Adrenal gland (tissue), 12 donors: Measurements from ENCODE around the gene KCNK10. TPM values are rescaled to one million over a fixed set of nuclear protein-coding genes. Genes with fewer than 3 reads are reported as not detected.

ENCODE experiments used
- DNase-seq, 7 donors: peaks; one replicate each; pipeline ENCODE4 v3.0.0-alpha.2; 2019 to 2020
- H3K27ac ChIP-seq, 5 donors: fragments of 200-600 bp; sonication (generic) in 4 of 5; 1 replicate in 3 of 5; 2 replicates in 2 of 5; pipeline versions ENCODE4 v1.5.1 to v1.8.0; 2016 to 2020; ENCODE audit warnings: mild to moderate bottlenecking in 1 of 5
- H3K27me3 ChIP-seq: fragments of 200-600 bp; 2 replicates; pipeline ENCODE4 v1.8.0; 2021
- H3K36me3 ChIP-seq, 2 donors: fragments of 200-600 bp; replicated peaks in 1 of 2; 1 replicate in 1 of 2; 2 replicates in 1 of 2; pipeline versions ENCODE4 v1.5.1 to v1.8.0; 2018 to 2022
- H3K4me1 ChIP-seq, 2 donors: fragments of 200-600 bp; replicated peaks in 1 of 2; 1 replicate in 1 of 2; 2 replicates in 1 of 2; pipeline versions ENCODE4 v1.5.1 to v1.8.0; 2018 to 2021
- H3K4me3 ChIP-seq, 4 donors: fragments of 200-600 bp; sonication (generic) in 3 of 4; one replicate each; pipeline ENCODE4 v1.5.1; 2016 to 2018
- H3K9me3 ChIP-seq, 3 donors: fragments of 200-600 bp; sonication (generic) in 1 of 3; replicated peaks in 1 of 3; 1 replicate in 2 of 3; 2 replicates in 1 of 3; pipeline versions ENCODE4 v1.5.1 to v1.8.0; 2016 to 2021
- POLR2A ChIP-seq, 2 donors: fragments of 450-650 bp; IDR thresholded peaks; one replicate each; pipeline ENCODE4 v1.6.1; 2017; ENCODE audit warnings: antibody characterized with exemption in 2 of 2, mild to moderate bottlenecking in 2 of 2, moderate library complexity in 1 of 2
- WGBS, 4 donors: extraction: QIAGEN DNeasy Blood & Tissue Kit in 2 of 4; methylation state at CpG; one replicate each; pipeline versions ENCODE4 v1.1.5 to v1.1.7; 2013 to 2017; 5-methylcytosine and 5-hydroxymethylcytosine counted together
- intact Hi-C, 2 donors: fragments of 100-400 bp; cut with DNase I; formaldehyde crosslinking; loops; one replicate each; pipeline versions ENCODE4 v1.14.1 to v1.15.0; 2022 to 2023
- polyA plus RNA-seq, 3 donors: library from polyadenylated mRNA; stranded (reverse); fragments of 200-250 nt in 2 of 3; fragments of 350-450 nt in 1 of 3; fragmentation: Illumina TruSeq in 1 of 3; extraction: RNeasy Lipid Tissue Mini Kit (QIAGEN cat#74804) in 1 of 3; gene quantifications; one replicate each; pipeline ENCODE4 v1.2.3, GENCODE V29; 2013 to 2014
- total RNA-seq, 9 donors: library from RNA; depleted of rRNA in 4 of 9; stranded (reverse); fragments of >200 nt in 4 of 9; fragments of 120-200 nt in 1 of 9; fragmentation: NEBNext Ultra II Directional in 1 of 9; extraction: Animal tissue kit (Norgen Biotek cat#: 25700) in 1 of 9; gene quantifications; one replicate each; pipeline versions ENCODE4 v1.1.0 to v1.2.4, GENCODE V29; 2013 to 2023
- TF ChIP-seq, protein P1 (sequence below), 6 experiments: fragments of 450-650 bp in 4 of 6; fragments of 200-600 bp in 2 of 6; sonication (generic) in 1 of 6; IDR thresholded peaks; 1 replicate in 5 of 6; 2 replicates in 1 of 6; pipeline versions ENCODE4 v1.5.1 to v1.8.0; 2016 to 2021; ENCODE audit warnings: antibody characterized with exemption in 6 of 6, mild to moderate bottlenecking in 2 of 6, moderate library complexity in 1 of 6
- donor health status: healthy with polysubstance abuse.
- donor health status: Bipolar disorder and iron deficiency.
- donor health status: DM: yes; HTN: yes; CAD: no.
- donor health status: DM: no; HTN: no; CAD: no.
- donor health status: DM: no; HTN: no; CAD: no.
- donor health status: DM: yes; HTN: yes; CAD: no.

KCNK10 gene
- total and polyA plus RNA-seq, 12 donors = 0.03 to 1.1 (median 0.60) TPM; not detected in 7

GRCh38 chr14:88208858-88209257, 114.2 kb downstream of the KCNK10 start:
- WGBS, 4 donors = 37 to 50% (median 41%) methylated on average over 5 of the region's 5 CpGs
- no peak for DNase-seq
- Histone ChIP-seq H3K36me3 (no peaks in the 10 kb centered on the region), H3K4me1 (no peaks in the 10 kb centered on the region), H3K9me3 (no peaks in the 10 kb centered on the region), H3K27ac (no peak overlapping the region), H3K4me3 (no peak overlapping the region), H3K27me3 (peaks cover 6% of the 10 kb centered on the region)
- TF ChIP-seq, protein P1, sequence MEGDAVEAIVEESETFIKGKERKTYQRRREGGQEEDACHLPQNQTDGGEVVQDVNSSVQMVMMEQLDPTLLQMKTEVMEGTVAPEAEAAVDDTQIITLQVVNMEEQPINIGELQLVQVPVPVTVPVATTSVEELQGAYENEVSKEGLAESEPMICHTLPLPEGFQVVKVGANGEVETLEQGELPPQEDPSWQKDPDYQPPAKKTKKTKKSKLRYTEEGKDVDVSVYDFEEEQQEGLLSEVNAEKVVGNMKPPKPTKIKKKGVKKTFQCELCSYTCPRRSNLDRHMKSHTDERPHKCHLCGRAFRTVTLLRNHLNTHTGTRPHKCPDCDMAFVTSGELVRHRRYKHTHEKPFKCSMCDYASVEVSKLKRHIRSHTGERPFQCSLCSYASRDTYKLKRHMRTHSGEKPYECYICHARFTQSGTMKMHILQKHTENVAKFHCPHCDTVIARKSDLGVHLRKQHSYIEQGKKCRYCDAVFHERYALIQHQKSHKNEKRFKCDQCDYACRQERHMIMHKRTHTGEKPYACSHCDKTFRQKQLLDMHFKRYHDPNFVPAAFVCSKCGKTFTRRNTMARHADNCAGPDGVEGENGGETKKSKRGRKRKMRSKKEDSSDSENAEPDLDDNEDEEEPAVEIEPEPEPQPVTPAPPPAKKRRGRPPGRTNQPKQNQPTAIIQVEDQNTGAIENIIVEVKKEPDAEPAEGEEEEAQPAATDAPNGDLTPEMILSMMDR (IDR thresholded peaks at IDR 0.05) = no peak
- TF ChIP-seq POLR2A (IDR thresholded peaks at IDR 0.05) = no peak
- intact Hi-C loops = no loop called here

DNA sequence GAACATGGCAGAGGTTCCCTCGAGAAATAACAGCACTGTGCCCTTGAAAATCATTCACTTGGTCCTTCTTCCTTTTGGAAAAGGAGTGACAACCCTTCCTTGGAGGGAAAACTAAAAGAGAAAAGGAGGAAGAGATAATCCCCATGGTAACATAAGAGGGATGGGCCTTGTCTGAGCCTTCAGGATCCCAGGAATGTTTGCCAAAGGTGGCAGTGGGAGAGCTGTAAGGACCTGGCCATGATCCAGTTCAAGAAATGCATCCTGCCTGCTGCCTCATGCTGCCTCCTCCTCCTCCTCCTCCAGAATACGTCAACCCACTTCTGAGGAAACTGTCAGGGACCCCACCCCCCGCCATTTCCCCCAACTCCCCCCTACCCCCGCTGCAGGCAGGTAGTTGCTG, 118.8 kb downstream of the KCNK10 start:
- Histone ChIP-seq H3K4me1 (no peaks in the 10 kb centered on the region), H3K36me3 (no peaks in the 10 kb centered on the region), H3K27me3 (peaks cover 1% of the 10 kb centered on the region), H3K27ac (no peak overlapping the region), H3K4me3 (no peak overlapping the region), H3K9me3 (no peaks in the 10 kb centered on the region)
- WGBS, 4 donors = 56 to 85% (median 70%) methylated on average over 4 of the region's 4 CpGs
- TF ChIP-seq, protein P1 (IDR thresholded peaks at IDR 0.05) = no peak
- TF ChIP-seq POLR2A (IDR thresholded peaks at IDR 0.05) = no peak
- intact Hi-C loops = no loop called here
- DNase-seq = no peak

DNA sequence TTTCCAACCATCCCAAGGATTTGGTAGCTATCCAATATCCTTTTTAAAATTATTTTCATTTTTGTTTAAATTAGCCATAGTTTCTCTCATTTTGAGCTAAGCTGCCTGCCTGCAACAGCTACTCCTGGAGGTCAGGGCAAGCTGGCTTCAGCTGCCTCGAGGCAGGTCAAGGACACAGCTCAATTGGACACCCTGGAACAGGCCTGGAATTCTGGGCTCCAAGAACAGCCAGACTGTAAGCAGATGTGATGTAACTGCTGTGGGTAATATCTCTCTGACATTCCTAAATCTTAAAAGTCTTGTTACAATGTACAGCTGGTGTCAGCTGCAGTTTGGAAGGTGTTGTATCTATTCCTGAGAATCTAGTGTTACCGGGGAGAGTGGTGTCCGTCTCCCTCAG, 119.8 kb downstream of the KCNK10 start:
- no peak for TF ChIP-seq POLR2A (IDR thresholded peaks at IDR 0.05)
- TF ChIP-seq, protein P1 (IDR thresholded peaks at IDR 0.05) = no peak
- Histone ChIP-seq H3K27ac (no peak overlapping the region), H3K27me3 (peaks cover under 1% of the 10 kb centered on the region), H3K4me3 (no peak overlapping the region), H3K9me3 (no peaks in the 10 kb centered on the region), H3K4me1 (no peaks in the 10 kb centered on the region), H3K36me3 (no peaks in the 10 kb centered on the region)
- intact Hi-C loops = no loop called here
- DNase-seq = peak in 4 of 7 donors; percentile 17 to 64 (median 26)
- WGBS, 4 donors = 50 to 60% (median 54%) methylated on average over 3 of the region's 3 CpGs

GRCh38 chr14:88202286-88202685, 120.8 kb downstream of the KCNK10 start:
- Histone ChIP-seq H3K36me3 (no peaks in the 10 kb centered on the region), H3K27me3 (peaks cover 3% of the 10 kb centered on the region), H3K4me3 (no peak overlapping the region), H3K4me1 (no peaks in the 10 kb centered on the region), H3K27ac (no peak overlapping the region), H3K9me3 (no peaks in the 10 kb centered on the region)
- no peak for DNase-seq
- 89 to 94% (median 91%) methylated on average over 4 of the region's 4 CpGs for WGBS, 4 donors
- intact Hi-C loops = no loop called here
- TF ChIP-seq, protein P1 (IDR thresholded peaks at IDR 0.05) = no peak
- TF ChIP-seq POLR2A (IDR thresholded peaks at IDR 0.05) = no peak
